DMS 273 (cell line): ENCODE results near the gene AP2A1.

Source experiments
- DNase-seq: peaks from one replicate; lab custom pipeline; 2025; ENCODE audit not compliant: unreplicated experiment; lab: John Stamatoyannopoulos, UW

The AP2A1 gene

DNA sequence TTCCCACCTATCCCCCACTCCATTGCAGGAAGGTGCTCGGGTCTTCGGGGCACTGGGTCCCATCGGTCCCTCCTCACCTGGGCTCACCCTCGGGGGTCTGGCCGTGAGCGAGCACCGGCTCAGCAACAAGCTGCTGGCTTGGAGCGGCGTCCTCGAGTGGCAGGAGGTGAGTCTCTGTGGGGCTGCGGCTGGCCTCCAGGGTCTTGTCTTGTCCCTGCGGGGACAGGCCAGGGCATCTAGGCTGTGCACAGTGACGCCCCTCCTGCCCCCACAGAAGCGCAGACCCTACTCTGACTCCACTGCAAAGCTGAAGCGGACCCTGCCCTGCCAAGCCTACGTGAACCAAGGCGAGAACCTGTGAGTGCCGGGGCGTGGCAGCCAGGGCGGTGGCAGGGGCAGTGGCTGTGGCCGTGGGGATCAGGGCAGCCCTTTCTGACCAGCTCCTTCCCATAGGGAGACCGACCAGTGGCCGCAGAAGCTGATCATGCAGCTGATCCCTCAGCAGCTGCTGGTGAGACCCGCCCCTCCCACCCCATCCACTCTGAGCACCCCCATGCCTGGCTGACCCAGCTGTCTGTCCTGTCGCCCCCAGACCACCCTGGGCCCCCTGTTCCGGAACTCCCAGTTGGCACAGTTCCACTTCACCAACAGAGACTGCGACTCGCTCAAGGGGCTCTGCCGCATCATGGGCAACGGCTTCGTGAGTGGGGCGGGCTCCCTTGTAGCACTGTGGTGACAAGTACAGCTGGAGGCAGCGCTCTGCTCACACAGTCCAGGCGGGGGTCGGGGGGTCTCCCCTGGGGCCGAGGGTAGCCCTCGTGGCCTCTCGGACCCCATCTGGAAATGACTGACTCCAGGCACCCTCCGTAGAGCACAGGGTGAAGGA, 87.8 kb downstream of the AP2A1 start:
- DNase-seq, result no peak

GRCh38 chr19:49855277-49855675, 88.5 kb downstream of the AP2A1 start:
- no peak for DNase-seq

- peak; percentile 63 for DNase-seq
These were observed 89.1 kb downstream of the AP2A1 start for GRCh38 chr19:49855676-49856573.

DNA sequence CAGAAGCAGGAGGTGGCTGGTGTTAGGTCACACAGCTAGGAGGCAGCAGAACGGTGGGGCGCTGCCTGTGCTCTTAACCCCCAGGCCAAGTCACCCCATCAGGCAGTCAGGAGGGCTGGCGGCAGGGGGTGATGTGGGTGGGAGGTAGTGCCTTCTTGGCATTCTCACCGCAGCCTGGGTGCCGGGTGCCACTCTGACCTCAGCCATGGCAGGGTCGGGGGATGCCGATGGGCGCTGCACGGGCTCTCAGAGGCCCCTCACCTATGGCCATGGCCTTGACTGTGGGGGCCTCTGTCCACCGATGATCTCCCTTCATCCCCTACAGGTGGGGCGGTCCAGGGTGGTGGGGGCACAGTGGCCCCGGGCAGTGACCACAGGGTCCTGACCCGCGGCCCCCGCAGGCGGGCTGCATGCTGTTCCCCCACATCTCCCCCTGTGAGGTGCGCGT, 89.8 kb downstream of the AP2A1 start:
- peak; percentile 35 for DNase-seq
